ENCODE data around the gene PRKCE.

DNA sequence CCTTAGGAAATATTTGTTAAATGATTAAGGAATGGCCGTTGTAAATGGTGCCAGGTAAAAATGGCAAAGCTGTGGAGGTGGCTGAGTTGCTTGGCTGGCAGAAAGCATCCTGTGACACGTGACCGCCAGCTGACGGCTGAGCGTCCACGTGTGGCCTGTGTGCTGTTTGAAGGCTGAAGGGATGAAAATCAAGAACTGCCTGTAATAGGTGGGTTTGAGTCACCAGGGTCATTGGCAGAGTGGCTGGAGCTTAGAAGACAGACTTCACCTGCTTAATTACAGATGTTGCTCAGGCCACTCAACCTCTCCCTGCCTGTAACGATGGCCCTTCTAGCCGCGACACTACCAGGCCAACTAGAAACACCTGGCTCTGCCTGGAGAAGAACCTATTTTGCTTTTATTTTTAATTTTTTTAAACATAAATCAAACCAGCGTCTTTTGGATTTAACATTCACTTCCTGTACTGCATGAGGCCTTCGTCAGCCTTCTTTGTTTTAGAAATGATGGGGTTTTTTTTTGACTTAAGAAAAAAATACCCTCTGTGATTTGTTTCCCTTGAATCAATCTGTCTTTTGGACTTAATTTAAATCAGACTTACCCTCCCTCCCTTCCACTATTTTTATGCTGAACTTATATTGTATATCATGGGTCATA is 206.5 kb downstream of the PRKCE start:
- TF ChIP-seq, protein P1, sequence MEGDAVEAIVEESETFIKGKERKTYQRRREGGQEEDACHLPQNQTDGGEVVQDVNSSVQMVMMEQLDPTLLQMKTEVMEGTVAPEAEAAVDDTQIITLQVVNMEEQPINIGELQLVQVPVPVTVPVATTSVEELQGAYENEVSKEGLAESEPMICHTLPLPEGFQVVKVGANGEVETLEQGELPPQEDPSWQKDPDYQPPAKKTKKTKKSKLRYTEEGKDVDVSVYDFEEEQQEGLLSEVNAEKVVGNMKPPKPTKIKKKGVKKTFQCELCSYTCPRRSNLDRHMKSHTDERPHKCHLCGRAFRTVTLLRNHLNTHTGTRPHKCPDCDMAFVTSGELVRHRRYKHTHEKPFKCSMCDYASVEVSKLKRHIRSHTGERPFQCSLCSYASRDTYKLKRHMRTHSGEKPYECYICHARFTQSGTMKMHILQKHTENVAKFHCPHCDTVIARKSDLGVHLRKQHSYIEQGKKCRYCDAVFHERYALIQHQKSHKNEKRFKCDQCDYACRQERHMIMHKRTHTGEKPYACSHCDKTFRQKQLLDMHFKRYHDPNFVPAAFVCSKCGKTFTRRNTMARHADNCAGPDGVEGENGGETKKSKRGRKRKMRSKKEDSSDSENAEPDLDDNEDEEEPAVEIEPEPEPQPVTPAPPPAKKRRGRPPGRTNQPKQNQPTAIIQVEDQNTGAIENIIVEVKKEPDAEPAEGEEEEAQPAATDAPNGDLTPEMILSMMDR (conservative IDR thresholded peaks at IDR 0.05 in 1 of 2, IDR thresholded peaks at IDR 0.05 in 1 of 2; ENCODE audit: low read depth in 1 of 2, low read length in 2 of 2): no peak
- TF ChIP-seq EZH2 (IDR thresholded peaks at IDR 0.05; ENCODE audit: low read length, missing control alignments): no peak

All from fibroblast of lung (primary cell).